H9 (cell line): ENCODE measurements around the gene EPB41L5. TPM values are rescaled to one million over a fixed set of nuclear protein-coding genes. Genes with fewer than 3 reads are reported as not detected.

Experiments
- DNase-seq: peaks from one replicate; pipeline ENCODE4 v3.0.0-alpha.2; 2017
- H2AFZ ChIP-seq: one replicate; pipeline ENCODE4 v1.6.1; 2013; ENCODE audit warnings: mild to moderate bottlenecking, low read length, control low read depth, moderate library complexity
- H2AK5ac ChIP-seq: 2 replicates; pipeline ENCODE4 v1.6.1; 2013; ENCODE audit warnings: low read length, control low read depth, mixed read lengths; ENCODE audit not compliant: insufficient read length
- H2BK120ac ChIP-seq: one replicate; pipeline ENCODE4 v1.6.1; 2013; ENCODE audit warnings: low read depth, mild to moderate bottlenecking, low read length, control low read depth, inconsistent platforms; ENCODE audit not compliant: poor library complexity, severe bottlenecking
- H2BK12ac ChIP-seq: 2 replicates; pipeline ENCODE4 v1.6.1; 2013; ENCODE audit warnings: low read length, control low read depth, mixed read lengths, low read depth; ENCODE audit not compliant: insufficient read length
- H2BK15ac ChIP-seq: 2 replicates; pipeline ENCODE4 v1.6.1; 2013; ENCODE audit warnings: low read depth, low read length, control low read depth
- H2BK20ac ChIP-seq: one replicate; pipeline ENCODE4 v1.6.1; 2013; ENCODE audit warnings: low read depth, mild to moderate bottlenecking, low read length, control low read depth, inconsistent platforms; ENCODE audit not compliant: poor library complexity, severe bottlenecking
- H2BK5ac ChIP-seq: 2 replicates; pipeline ENCODE4 v1.6.1; 2013; ENCODE audit warnings: low read length, control low read depth, mixed read lengths; ENCODE audit not compliant: insufficient read length
- H3K14ac ChIP-seq: 2 replicates; pipeline ENCODE4 v1.6.1; 2013; ENCODE audit warnings: low read length, control low read depth; ENCODE audit not compliant: insufficient read depth
- H3K18ac ChIP-seq: 2 replicates; pipeline ENCODE4 v1.6.1; 2013; ENCODE audit warnings: low read depth, mild to moderate bottlenecking, mixed read lengths, low read length, control low read depth; ENCODE audit not compliant: insufficient read length
- H3K23ac ChIP-seq: 2 replicates; pipeline ENCODE4 v1.6.1; 2013; ENCODE audit warnings: low read length, control low read depth, mixed read lengths, low read depth; ENCODE audit not compliant: insufficient read length
- H3K23me2 ChIP-seq: 2 replicates; pipeline ENCODE4 v1.6.1; 2013; ENCODE audit warnings: low read depth, mild to moderate bottlenecking, mixed read lengths, low read length, control low read depth; ENCODE audit not compliant: insufficient read length, poor library complexity, severe bottlenecking
- H3K27ac ChIP-seq: 2 replicates; pipeline ENCODE4 v1.5.1; 2013; ENCODE audit warnings: low read length, control low read depth, mixed read lengths, low read depth; ENCODE audit not compliant: insufficient read length
- H3K27me3 ChIP-seq: 2 replicates; pipeline ENCODE4 v1.6.1; 2013; ENCODE audit warnings: low read length, control low read depth, inconsistent platforms; ENCODE audit not compliant: insufficient read depth
- H3K4ac ChIP-seq: 2 replicates; pipeline ENCODE4 v1.6.1; 2013; ENCODE audit warnings: low read depth, mild to moderate bottlenecking, control low read depth, inconsistent platforms, low read length, moderate library complexity
- H3K4me1 ChIP-seq: 2 replicates; pipeline ENCODE4 v1.6.1; 2013; ENCODE audit warnings: low read length, control low read depth, inconsistent platforms; ENCODE audit not compliant: insufficient read depth
- H3K4me2 ChIP-seq: 2 replicates; pipeline ENCODE4 v1.6.1; 2013; ENCODE audit warnings: low read length, control low read depth, mixed read lengths; ENCODE audit not compliant: insufficient read length, insufficient read depth
- H3K56ac ChIP-seq: 2 replicates; pipeline ENCODE4 v1.6.1; 2013; ENCODE audit warnings: low read depth, mild to moderate bottlenecking, mixed read lengths, low read length, control low read depth; ENCODE audit not compliant: insufficient read length
- H3K79me1 ChIP-seq: 2 replicates; pipeline ENCODE4 v1.6.1; 2013; ENCODE audit warnings: low read depth, mild to moderate bottlenecking, moderate library complexity, low read length, control low read depth, inconsistent platforms; ENCODE audit not compliant: insufficient read depth, poor library complexity, severe bottlenecking
- H3K79me2 ChIP-seq: 2 replicates; pipeline ENCODE4 v1.6.1; 2013; ENCODE audit warnings: low read length, control low read depth, inconsistent platforms; ENCODE audit not compliant: insufficient read depth
- H3K9ac ChIP-seq: 2 replicates; pipeline ENCODE4 v1.6.1; 2013; ENCODE audit warnings: low read length, control low read depth, mixed read lengths; ENCODE audit not compliant: insufficient read length; ENCODE audit errors: extremely low read depth
- H3K9me3 ChIP-seq: one replicate; pipeline ENCODE4 v1.6.1; 2013; ENCODE audit warnings: low read depth, low read length, inconsistent platforms; ENCODE audit not compliant: control insufficient read depth
- H3T11ph ChIP-seq: one replicate; pipeline ENCODE4 v1.6.1; 2013; ENCODE audit warnings: mild to moderate bottlenecking, low read length, control low read depth, inconsistent platforms
- H4K20me1 ChIP-seq: one replicate; pipeline ENCODE4 v1.6.1; 2013; ENCODE audit not compliant: control insufficient read depth, insufficient read length, insufficient read depth
- H4K5ac ChIP-seq: 2 replicates; pipeline ENCODE4 v1.6.1; 2013; ENCODE audit warnings: low read depth, mild to moderate bottlenecking, mixed read lengths, low read length, control low read depth; ENCODE audit not compliant: insufficient read length
- H4K8ac ChIP-seq: replicated peaks from 2 replicates; pipeline ENCODE4 v1.6.1; 2013; ENCODE audit warnings: low read length, control low read depth, mixed read lengths, low read depth; ENCODE audit not compliant: insufficient read length
- H4K91ac ChIP-seq: 2 replicates; pipeline ENCODE4 v1.6.1; 2013; ENCODE audit warnings: low read depth, mild to moderate bottlenecking, moderate library complexity, mixed read lengths, low read length, control low read depth; ENCODE audit not compliant: insufficient read length
- H3K27ac Mint-ChIP-seq, 3 experiments: 2 replicates in 2 of 3; 3 replicates in 1 of 3; pipeline ENCODE4 v1.8.0; 2020 to 2021; ENCODE audit warnings: mixed read lengths in 3 of 3, mild to moderate bottlenecking in 1 of 3, moderate library complexity in 1 of 3
- H3K27me3 Mint-ChIP-seq: 2 replicates; pipeline ENCODE4 v1.8.0; 2021; ENCODE audit warnings: low read depth, mild to moderate bottlenecking, moderate library complexity, mixed read lengths
- H3K36me3 Mint-ChIP-seq, 3 experiments: 2 replicates in 2 of 3; 3 replicates in 1 of 3; pipeline ENCODE4 v1.8.0; 2020 to 2021; ENCODE audit warnings: low read depth in 3 of 3, mixed read lengths in 3 of 3; ENCODE audit not compliant: insufficient read depth in 1 of 3
- H3K4me1 Mint-ChIP-seq, 2 experiments: 2 replicates each; pipeline ENCODE4 v1.8.0; 2020; ENCODE audit warnings: mixed read lengths in 2 of 2
- H3K4me3 Mint-ChIP-seq, 2 experiments: 2 replicates in 1 of 2; 3 replicates in 1 of 2; pipeline ENCODE4 v1.8.0; 2020 to 2021; ENCODE audit warnings: mild to moderate bottlenecking in 2 of 2, mixed read lengths in 2 of 2, moderate library complexity in 1 of 2
- H3K9me3 Mint-ChIP-seq, 2 experiments: 2 replicates in 1 of 2; 3 replicates in 1 of 2; pipeline ENCODE4 v1.8.0; 2020; ENCODE audit warnings: mild to moderate bottlenecking in 2 of 2, mixed read lengths in 2 of 2, moderate library complexity in 1 of 2
- CTCF ChIP-seq: fragments of 200-600 bp; sonication (generic); conservative IDR thresholded peaks from 3 replicates; pipeline ENCODE4 v1.8.0; 2021; ENCODE audit warnings: antibody characterized with exemption, mild to moderate bottlenecking
- WGBS: extraction: QIAGEN DNeasy Blood & Tissue Kit; methylation state at CpG from one replicate; pipeline ENCODE4 v1.1.7; 2013; ENCODE audit warnings: missing lambda C conversion rate, low lambda C conversion rate, mixed read lengths; ENCODE audit not compliant: insufficient read length; ENCODE audit errors: extremely low coverage; 5-methylcytosine and 5-hydroxymethylcytosine counted together
- total RNA-seq: library from RNA; stranded (reverse); gene quantifications from 2 replicates; pipeline ENCODE4 v1.2.1, GENCODE V29; 2021

Gene EPB41L5
- total RNA-seq, 1 experiment from 2014 or later: 40.4 TPM

- Histone ChIP-seq H3K14ac (no peak overlapping the region), H3K79me2 (no peaks in the 10 kb centered on the region), H4K20me1 (no peaks in the 10 kb centered on the region), H4K8ac (no peak overlapping the region), H2BK5ac (no peak overlapping the region), H3K27ac (no peak overlapping the region), H4K5ac (no peak overlapping the region), H2BK20ac (no peak overlapping the region), H3T11ph (no peak overlapping the region), H3K23ac (no peak overlapping the region), H3K4me2 (no peak overlapping the region), H4K91ac (no peak overlapping the region), H3K9me3 (no peaks in the 10 kb centered on the region), H2AK5ac (no peak overlapping the region), H3K23me2 (no peaks in the 10 kb centered on the region), H3K27me3 (no peaks in the 10 kb centered on the region), H3K4ac (no peak overlapping the region), H3K56ac (no peak overlapping the region), H2AFZ (no peak overlapping the region), H2BK120ac (no peak overlapping the region), H3K4me1 (peaks cover 3% of the 10 kb centered on the region; the same call in 1 of the 2 replicates), H3K79me1 (no peaks in the 10 kb centered on the region), H3K9ac (no peak overlapping the region), H2BK12ac (no peak overlapping the region), H3K18ac (no peak overlapping the region), H2BK15ac (no peak overlapping the region)
- no CpG with 5 or more reads among the region's 12 CpGs for WGBS
- H3K36me3 Mint-ChIP-seq: no peaks in the 10 kb centered on the region
- no peaks in the 10 kb centered on the region for H3K9me3 Mint-ChIP-seq
- peaks cover 4 to 8% of the 10 kb centered on the region in 2 experiments; a peak in 3 of 4 replicates for H3K4me1 Mint-ChIP-seq
- H3K4me3 Mint-ChIP-seq: no peak overlapping the region
- H3K27ac Mint-ChIP-seq: peak overlapping the region in 1 of 3 experiments; percentile 56; a peak in 1 of 7 replicates
- no peak for DNase-seq
- H3K27me3 Mint-ChIP-seq: peaks cover 1% of the 10 kb centered on the region; the same call in 1 of the 2 replicates
- no peak for TF ChIP-seq CTCF
Observed at GRCh38 chr2:120209427-120210269, 196.8 kb downstream of the EPB41L5 start.
